K562 (cell line): ENCODE measurements around the gene MTG2. TPM values are rescaled to one million over a fixed set of nuclear protein-coding genes. Genes with fewer than 3 reads are reported as not detected.
A peak's percentile ranks its signal among the peaks of the same experiment; 100 is the strongest.

Experiments
- ASH1L ChIP-seq: fragments of 450-650 bp; IDR thresholded peaks from 2 replicates; pipeline ENCODE4 v1.6.1; 2018; ENCODE audit warnings: borderline replicate concordance, mild to moderate bottlenecking, low read depth; ENCODE audit not compliant: partially characterized antibody
- CBFA2T2 ChIP-seq: fragments of 450-650 bp; conservative IDR thresholded peaks from 2 replicates; pipeline ENCODE4 v1.6.1; 2017; ENCODE audit warnings: mild to moderate bottlenecking
- ETV1 ChIP-seq: fragments of 450-650 bp; conservative IDR thresholded peaks from 2 replicates; pipeline ENCODE4 v1.6.1; 2016; ENCODE audit warnings: missing genetic modification characterization, control low read depth, low read depth, missing compliant biosample characterization
- IRF2 ChIP-seq: sonication (generic); formaldehyde crosslinking; IDR thresholded peaks from 2 replicates; pipeline ENCODE4 v1.8.1; 2022; ENCODE audit warnings: mild to moderate bottlenecking, missing genetic modification reagents
- KAT7 ChIP-seq: sonication (generic); formaldehyde crosslinking; IDR thresholded peaks from 2 replicates; pipeline ENCODE4 v1.8.0; 2022; ENCODE audit warnings: missing genetic modification reagents, mild to moderate bottlenecking, borderline replicate concordance
- KDM4B ChIP-seq, 2 experiments: fragments of 450-650 bp in 1 of 2; sonication (generic) in 1 of 2; IDR thresholded peaks; 2 replicates each; pipeline ENCODE4 v1.6.1; 2016 to 2017; ENCODE audit warnings: borderline replicate concordance in 2 of 2, antibody characterized with exemption in 1 of 2, low read depth in 1 of 2, mild to moderate bottlenecking in 1 of 2
- MEIS2 ChIP-seq: fragments of 450-650 bp; IDR thresholded peaks from 2 replicates; pipeline ENCODE4 v1.6.1; 2014; ENCODE audit warnings: mild to moderate bottlenecking; ENCODE audit not compliant: partially characterized antibody
- MTA1 ChIP-seq: fragments of 450-650 bp; IDR thresholded peaks from 2 replicates; pipeline ENCODE4 v1.6.1; 2017; ENCODE audit warnings: borderline replicate concordance
- MYC ChIP-seq, 2 experiments: fragments of 250-450 bp in 1 of 2; sonication (Bioruptor Pico) in 1 of 2; IDR thresholded peaks; 2 replicates each; pipeline versions ENCODE4 v1.5.1 to v1.6.1; 2012 to 2021; ENCODE audit warnings: low read depth in 2 of 2, borderline replicate concordance in 1 of 2, improper control_type of control experiment in 1 of 2, low read length in 1 of 2, mild to moderate bottlenecking in 1 of 2, moderate library complexity in 1 of 2
- NFATC3 ChIP-seq: fragments of 450-650 bp; IDR thresholded peaks from 2 replicates; pipeline ENCODE4 v1.6.1; 2017; ENCODE audit warnings: mild to moderate bottlenecking
- PYGO2 ChIP-seq: fragments of 450-650 bp; IDR thresholded peaks from 2 replicates; pipeline ENCODE4 v1.6.1; 2016; ENCODE audit warnings: mild to moderate bottlenecking, missing genetic modification characterization, moderate library complexity, missing compliant biosample characterization
- RBM17 ChIP-seq: fragments of 200-400 bp; formaldehyde crosslinking; IDR thresholded peaks from 2 replicates; pipeline ENCODE4 v1.6.1; 2017; ENCODE audit warnings: low read depth, mild to moderate bottlenecking, low read length, borderline replicate concordance
- SMAD1 ChIP-seq: fragments of 150-350 bp; IDR thresholded peaks from 2 replicates; pipeline ENCODE4 v1.6.1; 2014; ENCODE audit warnings: low read length, low read depth; ENCODE audit not compliant: partially characterized antibody
- SMAD3 ChIP-seq: fragments of 450-650 bp; formaldehyde crosslinking; conservative IDR thresholded peaks from 2 replicates; pipeline ENCODE4 v1.4.0; 2020; ENCODE audit warnings: mild to moderate bottlenecking
- STAT5B ChIP-seq: fragments of 250-450 bp; sonication (Bioruptor Pico); IDR thresholded peaks from 2 replicates; pipeline ENCODE4 v1.8.0; 2021; ENCODE audit warnings: mild to moderate bottlenecking, inconsistent platforms
- TAF7 ChIP-seq: fragments of 450-650 bp; IDR thresholded peaks from 2 replicates; pipeline ENCODE4 v1.6.1; 2016; ENCODE audit warnings: missing genetic modification characterization, missing compliant biosample characterization
- TCF7L2 ChIP-seq: fragments of 150-350 bp; IDR thresholded peaks from 2 replicates; pipeline ENCODE4 v1.6.1; 2016; ENCODE audit warnings: low read depth, mild to moderate bottlenecking, low read length, moderate library complexity
- TCFL5 ChIP-seq: fragments of 250-450 bp; sonication (Bioruptor Pico); conservative IDR thresholded peaks from 2 replicates; pipeline ENCODE4 v1.6.1; 2021; ENCODE audit warnings: mild to moderate bottlenecking, moderate library complexity, matching md5 sums
- ZBTB1 ChIP-seq: sonication (generic); formaldehyde crosslinking; IDR thresholded peaks from 2 replicates; pipeline ENCODE4 v1.8.1; 2023; ENCODE audit warnings: missing genetic modification reagents, low read depth, mild to moderate bottlenecking, borderline replicate concordance
- ZNF146 ChIP-seq: IDR thresholded peaks from one replicate; pipeline ENCODE4 v1.6.1; 2018; ENCODE audit warnings: missing compliant biosample characterization; ENCODE audit not compliant: unreplicated experiment
- ZNF764 ChIP-seq: fragments of 250-450 bp; sonication (Bioruptor Pico); IDR thresholded peaks from 2 replicates; pipeline ENCODE4 v1.4.0; 2020; ENCODE audit warnings: low read depth, mild to moderate bottlenecking, moderate library complexity
- polyA plus RNA-seq, 8 experiments: library from polyadenylated mRNA; depleted of rRNA in 4 of 8; stranded (reverse) in 5 of 8; unstranded in 3 of 8; fragments of >200 nt; fragmentation: Nextera tagmentation in 2 of 8; fragmentation: Illumina TruSeq in 1 of 8; extraction: Ambion mirVana in 2 of 8; extraction: Trizol in 1 of 8; gene quantifications; 2 replicates each; pipeline versions ENCODE4 v1.2.1 to v1.2.3, GENCODE V29; 2011 to 2014; ENCODE audit warnings: inconsistent platforms in 1 of 8, missing spikeins in 1 of 8
- total RNA-seq, 7 experiments: library from RNA; depleted of rRNA in 6 of 7; stranded (reverse); fragments of >200 nt in 6 of 7; fragmentation: Illumina TruSeq in 2 of 7; extraction: Trizol in 2 of 7; gene quantifications; 2 replicates each; pipeline versions ENCODE4 v1.2.1 to v1.2.3, GENCODE V29; 2011 to 2021; ENCODE audit warnings: low replicate concordance in 1 of 7
- TF ChIP-seq, protein P1 (sequence below): fragments of 450-650 bp; formaldehyde crosslinking; IDR thresholded peaks from 2 replicates; pipeline ENCODE4 v1.4.0; 2020; ENCODE audit warnings: mild to moderate bottlenecking, moderate library complexity
- TF ChIP-seq, protein P2 (sequence below): fragments of 200-400 bp; formaldehyde crosslinking; IDR thresholded peaks from 2 replicates; pipeline ENCODE4 v1.6.1; 2017; ENCODE audit warnings: mild to moderate bottlenecking, low read depth, low read length, moderate library complexity

MTG2 gene
- total and polyA plus RNA-seq, 9 of the 15 experiments (the other 6 are each of a cell fraction or from before 2014, with no cell fraction given): 8.7 to 67.5 (median 44.5) TPM

DNA sequence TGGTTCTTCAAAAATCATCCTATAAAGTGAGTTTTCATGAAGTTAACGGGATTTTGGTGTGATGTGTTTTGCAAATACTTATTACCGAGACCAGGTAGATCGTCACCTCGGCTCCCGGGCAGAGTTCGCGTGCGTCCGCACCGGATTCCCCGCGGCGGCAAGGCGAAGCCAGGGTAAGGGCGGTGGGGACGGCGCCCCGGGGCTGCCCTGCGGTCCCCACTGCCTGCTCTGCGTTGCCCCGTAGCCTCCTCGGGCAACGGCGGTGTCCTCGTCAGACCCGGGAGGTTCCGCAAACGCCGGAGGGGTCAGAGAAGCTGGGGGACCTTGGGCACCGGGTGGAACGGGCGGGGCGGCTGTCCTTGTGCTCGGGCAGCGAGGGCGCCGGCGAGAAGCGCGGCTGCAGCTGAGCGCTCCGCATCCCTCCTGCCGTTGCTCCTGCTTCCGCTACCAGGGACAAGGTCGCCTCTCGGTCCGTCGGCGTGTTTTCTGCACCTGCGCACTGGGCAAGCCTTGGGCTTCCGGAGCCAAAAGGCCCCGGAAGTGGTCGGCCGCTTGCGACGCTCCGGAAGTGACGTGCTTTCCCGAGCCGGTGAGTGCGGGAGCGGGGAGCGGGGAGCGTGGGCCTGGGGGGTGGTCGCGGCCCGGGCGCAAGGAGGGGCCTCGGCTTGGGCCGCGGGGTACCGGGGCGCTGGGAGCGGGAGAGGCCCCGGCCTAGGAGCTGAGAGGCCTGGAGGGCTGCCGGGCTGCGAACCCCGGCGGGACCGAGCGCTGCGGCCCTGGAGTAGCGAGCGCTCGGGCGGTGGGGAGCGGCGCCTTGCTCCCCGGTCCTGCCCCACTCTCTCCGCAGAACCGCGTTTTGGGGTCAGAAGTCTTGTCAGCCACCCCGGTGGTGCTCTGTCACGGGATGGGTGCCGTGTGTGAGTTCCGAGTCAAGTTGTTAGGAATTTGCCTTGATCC lies at the start of gene MTG2 (continued):
- TF ChIP-seq MYC (IDR thresholded peaks at IDR 0.05; ENCODE audit: low read depth, low read length): peak; percentile 91
- peak; percentile 85; the same call in 1 of the 2 replicates for TF ChIP-seq MYC (CRISPR knock-in tag; IDR thresholded peaks at IDR 0.05; ENCODE audit: borderline replicate concordance, low read depth)
- TF ChIP-seq SMAD1: no peak
- TF ChIP-seq, protein P1, sequence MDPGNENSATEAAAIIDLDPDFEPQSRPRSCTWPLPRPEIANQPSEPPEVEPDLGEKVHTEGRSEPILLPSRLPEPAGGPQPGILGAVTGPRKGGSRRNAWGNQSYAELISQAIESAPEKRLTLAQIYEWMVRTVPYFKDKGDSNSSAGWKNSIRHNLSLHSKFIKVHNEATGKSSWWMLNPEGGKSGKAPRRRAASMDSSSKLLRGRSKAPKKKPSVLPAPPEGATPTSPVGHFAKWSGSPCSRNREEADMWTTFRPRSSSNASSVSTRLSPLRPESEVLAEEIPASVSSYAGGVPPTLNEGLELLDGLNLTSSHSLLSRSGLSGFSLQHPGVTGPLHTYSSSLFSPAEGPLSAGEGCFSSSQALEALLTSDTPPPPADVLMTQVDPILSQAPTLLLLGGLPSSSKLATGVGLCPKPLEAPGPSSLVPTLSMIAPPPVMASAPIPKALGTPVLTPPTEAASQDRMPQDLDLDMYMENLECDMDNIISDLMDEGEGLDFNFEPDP (CRISPR knock-in tag): peak; percentile 48; the same call in 1 of the 2 replicates
- TF ChIP-seq ZNF764: no peak
- no peak for TF ChIP-seq MEIS2
- no peak for TF ChIP-seq PYGO2 (tag)
- no peak for TF ChIP-seq STAT5B (CRISPR knock-in tag)
- peak; percentile 92 for TF ChIP-seq ETV1 (tag)
- peak; percentile 84; the same call in 1 of the 2 replicates for TF ChIP-seq KAT7 (CRISPR knock-in tag)
- peak; percentile 55; the same call in 1 of the 2 replicates for TF ChIP-seq TAF7
- no peak for TF ChIP-seq ASH1L
- 0 out of 2 replicates have a peak, but pooled peaks have one; percentile 38 for TF ChIP-seq SMAD3 (CRISPR knock-in tag)
- TF ChIP-seq RBM17: no peak
- TF ChIP-seq KDM4B (IDR thresholded peaks at IDR 0.05; ENCODE audit: borderline replicate concordance in 2 of 2, low read depth in 1 of 2): peak in 1 of 2 experiments; percentile 93; a peak in 2 of 4 replicates
- no peak for TF ChIP-seq CBFA2T2
- no peak for TF ChIP-seq IRF2 (CRISPR knock-in tag)
- no peak for TF ChIP-seq ZNF146 (CRISPR knock-in tag)
- TF ChIP-seq MTA1: peak; percentile 98
- TF ChIP-seq TCFL5: no peak
- TF ChIP-seq NFATC3: no peak
- TF ChIP-seq, protein P2, sequence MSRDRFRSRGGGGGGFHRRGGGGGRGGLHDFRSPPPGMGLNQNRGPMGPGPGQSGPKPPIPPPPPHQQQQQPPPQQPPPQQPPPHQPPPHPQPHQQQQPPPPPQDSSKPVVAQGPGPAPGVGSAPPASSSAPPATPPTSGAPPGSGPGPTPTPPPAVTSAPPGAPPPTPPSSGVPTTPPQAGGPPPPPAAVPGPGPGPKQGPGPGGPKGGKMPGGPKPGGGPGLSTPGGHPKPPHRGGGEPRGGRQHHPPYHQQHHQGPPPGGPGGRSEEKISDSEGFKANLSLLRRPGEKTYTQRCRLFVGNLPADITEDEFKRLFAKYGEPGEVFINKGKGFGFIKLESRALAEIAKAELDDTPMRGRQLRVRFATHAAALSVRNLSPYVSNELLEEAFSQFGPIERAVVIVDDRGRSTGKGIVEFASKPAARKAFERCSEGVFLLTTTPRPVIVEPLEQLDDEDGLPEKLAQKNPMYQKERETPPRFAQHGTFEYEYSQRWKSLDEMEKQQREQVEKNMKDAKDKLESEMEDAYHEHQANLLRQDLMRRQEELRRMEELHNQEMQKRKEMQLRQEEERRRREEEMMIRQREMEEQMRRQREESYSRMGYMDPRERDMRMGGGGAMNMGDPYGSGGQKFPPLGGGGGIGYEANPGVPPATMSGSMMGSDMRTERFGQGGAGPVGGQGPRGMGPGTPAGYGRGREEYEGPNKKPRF: no peak
- TF ChIP-seq TCF7L2: no peak
- 0 out of 2 replicates have a peak, but pooled peaks have one; percentile 28 for TF ChIP-seq ZBTB1
